Sigmoid colon (tissue), 7 donors: ENCODE data around the gene OR4F15. TPM values are rescaled to one million over a fixed set of nuclear protein-coding genes. Genes with fewer than 3 reads are reported as not detected.

Experiments used
- DNase-seq: peaks from one replicate; pipeline ENCODE4 v3.0.0-alpha.2; 2019
- H3K27ac ChIP-seq, 4 donors: fragments of 200-600 bp; sonication (generic); one replicate each; pipeline ENCODE4 v1.5.1; 2016 to 2019; ENCODE audit warnings: mild to moderate bottlenecking in 1 of 4
- H3K27me3 ChIP-seq, 3 donors: fragments of 200-600 bp; sonication (generic); one replicate each; pipeline ENCODE4 v1.5.1; 2019; ENCODE audit warnings: mild to moderate bottlenecking in 1 of 3
- H3K36me3 ChIP-seq, 4 donors: fragments of 200-600 bp; sonication (generic); one replicate each; pipeline ENCODE4 v1.5.1; 2016 to 2019
- H3K4me1 ChIP-seq, 4 donors: fragments of 200-600 bp; sonication (generic); one replicate each; pipeline ENCODE4 v1.5.1; 2017 to 2019
- H3K4me3 ChIP-seq, 4 donors: fragments of 200-600 bp; sonication (generic); one replicate each; pipeline ENCODE4 v1.5.1; 2017 to 2019; ENCODE audit warnings: mild to moderate bottlenecking in 2 of 4, moderate library complexity in 1 of 4
- H3K9me3 ChIP-seq, 4 donors: fragments of 200-600 bp in 3 of 4; sonication (generic) in 3 of 4; one replicate each; pipeline versions ENCODE4 v1.5.1 to v1.6.1; 2013 to 2019
- CTCF ChIP-seq, 4 experiments: fragments of 450-650 bp in 3 of 4; fragments of 200-600 bp in 1 of 4; IDR thresholded peaks; one replicate each; pipeline ENCODE4 v1.5.1; 2016 to 2019; ENCODE audit warnings: antibody characterized with exemption in 4 of 4, mild to moderate bottlenecking in 3 of 4, moderate library complexity in 2 of 4
- EP300 ChIP-seq, 4 donors: sonication (generic); formaldehyde crosslinking; IDR thresholded peaks; one replicate each; pipeline ENCODE4 v1.6.1; 2017; ENCODE audit warnings: antibody characterized with exemption in 4 of 4
- POLR2A ChIP-seq, 2 donors: fragments of 450-650 bp; IDR thresholded peaks; one replicate each; pipeline ENCODE4 v1.6.1; 2016; ENCODE audit warnings: antibody characterized with exemption in 2 of 2, mild to moderate bottlenecking in 2 of 2, moderate library complexity in 2 of 2
- POLR2AphosphoS5 ChIP-seq, 4 donors: sonication (generic); formaldehyde crosslinking; IDR thresholded peaks; one replicate each; pipeline ENCODE4 v1.6.1; 2017; ENCODE audit warnings: antibody characterized with exemption in 4 of 4
- WGBS, 2 donors: extraction: QIAGEN DNeasy Blood & Tissue Kit; methylation state at CpG; one replicate each; pipeline ENCODE4 v1.1.7; 2013; 5-methylcytosine and 5-hydroxymethylcytosine counted together
- intact Hi-C: fragments of 100-400 bp; cut with DNase I; formaldehyde crosslinking; loops from one replicate; pipeline ENCODE4 v1.15.1; 2023
- polyA plus RNA-seq, 3 donors: library from polyadenylated mRNA; stranded (reverse); fragments of 200-250 nt; gene quantifications; one replicate each; pipeline ENCODE4 v1.2.3, GENCODE V29; 2013
- small RNA-seq, 3 donors: library from RNA; depleted of rRNA; stranded (forward); fragments of <200 nt; gene quantifications; one replicate each; pipeline ENCODE3, GENCODE V24; 2016
- total RNA-seq, 4 donors: library from RNA; depleted of rRNA; stranded (reverse); fragments of >200 nt; gene quantifications; one replicate each; pipeline ENCODE4 v1.1.0, GENCODE V29; 2016
- donor health status: healthy with polysubstance abuse.
- donor health status: Bipolar disorder and iron deficiency.
- donor health status: healthy.

OR4F15 gene
- total and polyA plus RNA-seq, 7 donors, result 0.16 TPM; not detected in 6

- TF ChIP-seq POLR2A (IDR thresholded peaks at IDR 0.05) (no peak), CTCF (IDR thresholded peaks at IDR 0.05) (no peak), POLR2AphosphoS5 (IDR thresholded peaks at IDR 0.05) (no peak), EP300 (IDR thresholded peaks at IDR 0.05) (no peak)
- H3K4me1 ChIP-seq, result no peaks in the 10 kb centered on the region
- H3K36me3 ChIP-seq, result no peaks in the 10 kb centered on the region
- DNase-seq, result no peak
- no peak overlapping the region for H3K27ac ChIP-seq
- no peak overlapping the region for H3K4me3 ChIP-seq
- WGBS, 2 donors, result 77 to 80% methylated on average over 6 of the region's 6 CpGs
- intact Hi-C loops, result no loop called here
- H3K9me3 ChIP-seq, result no peaks in the 10 kb centered on the region
- H3K27me3 ChIP-seq, result no peaks in the 10 kb centered on the region
Measured at GRCh38 chr15:101844916-101845315, 32.9 kb downstream of the OR4F15 start.

GRCh38 chr15:101852356-101852755 is 40.4 kb downstream of the OR4F15 start:
- Histone ChIP-seq H3K27ac (no peak overlapping the region), H3K4me3 (no peak overlapping the region), H3K27me3 (no peaks in the 10 kb centered on the region), H3K9me3 (no peaks in the 10 kb centered on the region), H3K36me3 (no peaks in the 10 kb centered on the region), H3K4me1 (no peaks in the 10 kb centered on the region)
- WGBS, 2 donors, result 15 to 58% methylated on average over 1 of the region's 1 CpG
- TF ChIP-seq POLR2A (IDR thresholded peaks at IDR 0.05), result no peak
- no peak for TF ChIP-seq CTCF (IDR thresholded peaks at IDR 0.05)
- no peak for TF ChIP-seq POLR2AphosphoS5 (IDR thresholded peaks at IDR 0.05)
- no peak for TF ChIP-seq EP300 (IDR thresholded peaks at IDR 0.05)
- DNase-seq, result no peak
- intact Hi-C loops, result no loop called here

Small RNAs within 50 kb of the gene (small RNA-seq; reads per million reads assigned to genes)
- 0 reads per million in 3 donors for gene RN7SL209P

Other genes starting within 250 kb of the OR4F15 start
- gene TM2D3, start 159.8 kb upstream of the OR4F15 start, total RNA-seq, result 10 to 100 TPM; 49.3 to 61.4 (median 56.3) TPM
- gene TM2D3, start 159.8 kb upstream of the OR4F15 start, polyA plus RNA-seq, result 10 to 100 TPM; 17.1 to 35.6 (median 19.2) TPM
- gene TARS3, start 87.7 kb upstream of the OR4F15 start, total RNA-seq, result 10 to 100 TPM; 20.2 to 31.9 (median 24.3) TPM
- gene TARS3, start 87.7 kb upstream of the OR4F15 start, polyA plus RNA-seq, result 1 to 10 TPM; 2.3 to 5.6 (median 4.8) TPM
- gene OR4F6, start 8.7 kb upstream of the OR4F15 start, total RNA-seq, result not detected
- gene OR4F6, start 8.7 kb upstream of the OR4F15 start, polyA plus RNA-seq, result not detected